GM12878 (cell line): ENCODE measurements around the gene LYSMD2. TPM values are rescaled to one million over a fixed set of nuclear protein-coding genes. Genes with fewer than 3 reads are reported as not detected.

Experiments
- EGR1 ChIP-seq, 2 experiments: IDR thresholded peaks; 1 replicate in 1 of 2; 2 replicates in 1 of 2; pipeline ENCODE4 v1.6.1; 2011 to 2012; ENCODE audit warnings: low read depth in 2 of 2, low read length in 2 of 2, borderline replicate concordance in 1 of 2, mild to moderate bottlenecking in 1 of 2, moderate library complexity in 1 of 2
- EZH2 ChIP-seq: IDR thresholded peaks from 2 replicates; pipeline ENCODE4 v1.6.1; 2012; ENCODE audit warnings: low read depth, mild to moderate bottlenecking, control low read depth, inconsistent platforms, low read length, borderline replicate concordance; ENCODE audit not compliant: control insufficient read depth
- GABPA ChIP-seq: IDR thresholded peaks from 2 replicates; pipeline ENCODE4 v1.6.1; 2014; ENCODE audit warnings: antibody characterized with exemption, low read depth, mild to moderate bottlenecking, inconsistent platforms
- IRF4 ChIP-seq: IDR thresholded peaks from 2 replicates; pipeline ENCODE4 v1.6.1; 2011; ENCODE audit warnings: low read depth, low read length
- NRF1 ChIP-seq: conservative IDR thresholded peaks from 2 replicates; pipeline ENCODE4 v1.6.1; 2011; ENCODE audit warnings: mild to moderate bottlenecking, low read depth, low read length, improper control_type of control experiment
- RCOR1 ChIP-seq: conservative IDR thresholded peaks from 2 replicates; pipeline ENCODE4 v1.6.1; 2012; ENCODE audit warnings: low read depth, low read length, improper control_type of control experiment
- SMAD5 ChIP-seq: IDR thresholded peaks from 2 replicates; pipeline ENCODE4 v1.6.1; 2016; ENCODE audit warnings: antibody characterized with exemption, low read depth
- ZNF274 ChIP-seq: IDR thresholded peaks from one replicate; pipeline ENCODE4 v1.8.0; 2011; ENCODE audit not compliant: insufficient read length, insufficient read depth
- polyA plus RNA-seq, 11 experiments: library from polyadenylated mRNA; depleted of rRNA in 4 of 11; unstranded in 6 of 11; stranded (reverse) in 5 of 11; fragments of >200 nt; fragmentation: Nextera tagmentation in 4 of 11; fragmentation: Illumina TruSeq in 1 of 11; extraction: Ambion mirVana in 4 of 11; extraction: Trizol in 1 of 11; gene quantifications; 1 replicate in 1 of 11; 2 replicates in 10 of 11; pipeline versions ENCODE4 v1.2.1 to v1.2.3, GENCODE V29; 2011 to 2016; ENCODE audit warnings: inconsistent platforms in 2 of 11, missing spikeins in 2 of 11, low read depth in 1 of 11
- total RNA-seq, 4 experiments: library from RNA; depleted of rRNA in 3 of 4; stranded (reverse); fragments of >200 nt in 3 of 4; fragmentation: Illumina TruSeq in 1 of 4; extraction: Trizol in 1 of 4; gene quantifications; 2 replicates each; pipeline versions ENCODE4 v1.2.1 to v1.2.3, GENCODE V29; 2013 to 2021
- TF ChIP-seq, protein P1 (sequence below): IDR thresholded peaks from 2 replicates; pipeline ENCODE4 v1.6.1; 2012; ENCODE audit warnings: low read depth, low read length, improper control_type of control experiment
- TF ChIP-seq, protein P2 (sequence below): fragments of 450-650 bp; IDR thresholded peaks from 2 replicates; pipeline ENCODE4 v1.6.1; 2017; ENCODE audit warnings: antibody characterized with exemption, mild to moderate bottlenecking, moderate library complexity
- TF ChIP-seq, protein P3 (sequence below): fragments of 450-650 bp; IDR thresholded peaks from 2 replicates; pipeline ENCODE4 v1.6.1; 2014; ENCODE audit warnings: mild to moderate bottlenecking
- TF ChIP-seq, protein P4 (sequence below): fragments of 450-650 bp; IDR thresholded peaks from 2 replicates; pipeline ENCODE4 v1.6.1; 2018; ENCODE audit warnings: mild to moderate bottlenecking, low read depth, moderate library complexity; ENCODE audit not compliant: partially characterized antibody
- TF ChIP-seq, protein P5 (sequence below): fragments of 450-650 bp; IDR thresholded peaks from 2 replicates; pipeline ENCODE4 v1.6.1; 2017; ENCODE audit warnings: mild to moderate bottlenecking, low read depth, inconsistent platforms; ENCODE audit not compliant: poor library complexity, severe bottlenecking
- TF ChIP-seq, protein P6 (sequence below): IDR thresholded peaks from 2 replicates; pipeline ENCODE4 v1.6.1; 2012; ENCODE audit warnings: mild to moderate bottlenecking, low read depth, low read length
- TF ChIP-seq, protein P7 (sequence below): IDR thresholded peaks from 2 replicates; pipeline ENCODE4 v1.6.1; 2012; ENCODE audit warnings: low read depth, low read length, improper control_type of control experiment

LYSMD2 gene
- total and polyA plus RNA-seq, 10 of the 15 experiments (the other 5 are each of a cell fraction or from before 2014, with no cell fraction given), result 30.5 to 61.3 (median 45.4) TPM

DNA sequence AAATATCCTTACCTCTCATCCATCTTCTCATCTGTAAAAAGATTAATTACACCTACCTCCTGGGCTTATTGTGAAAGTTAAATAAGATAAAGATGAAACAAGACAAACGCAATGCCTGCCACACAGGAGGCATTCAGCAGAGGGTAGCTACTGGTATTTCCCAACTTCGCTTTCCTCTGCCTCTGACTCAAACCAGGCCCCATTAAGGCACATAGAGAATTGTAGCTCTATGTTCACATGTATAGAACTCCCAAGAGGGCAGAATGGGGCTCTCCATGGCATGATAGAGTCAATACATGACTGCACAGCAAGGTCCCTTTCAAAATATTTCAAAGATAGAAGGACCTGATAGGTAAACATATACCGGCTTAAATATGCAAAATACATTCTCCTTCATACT is 1.4 kb downstream of the LYSMD2 start (continued):
- TF ChIP-seq EGR1 (IDR thresholded peaks at IDR 0.05; ENCODE audit: borderline replicate concordance in 1 of 2, low read depth in 2 of 2, low read length in 2 of 2), result no peak
- TF ChIP-seq, protein P1, sequence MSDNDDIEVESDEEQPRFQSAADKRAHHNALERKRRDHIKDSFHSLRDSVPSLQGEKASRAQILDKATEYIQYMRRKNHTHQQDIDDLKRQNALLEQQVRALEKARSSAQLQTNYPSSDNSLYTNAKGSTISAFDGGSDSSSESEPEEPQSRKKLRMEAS, result no peak
- TF ChIP-seq, protein P2, sequence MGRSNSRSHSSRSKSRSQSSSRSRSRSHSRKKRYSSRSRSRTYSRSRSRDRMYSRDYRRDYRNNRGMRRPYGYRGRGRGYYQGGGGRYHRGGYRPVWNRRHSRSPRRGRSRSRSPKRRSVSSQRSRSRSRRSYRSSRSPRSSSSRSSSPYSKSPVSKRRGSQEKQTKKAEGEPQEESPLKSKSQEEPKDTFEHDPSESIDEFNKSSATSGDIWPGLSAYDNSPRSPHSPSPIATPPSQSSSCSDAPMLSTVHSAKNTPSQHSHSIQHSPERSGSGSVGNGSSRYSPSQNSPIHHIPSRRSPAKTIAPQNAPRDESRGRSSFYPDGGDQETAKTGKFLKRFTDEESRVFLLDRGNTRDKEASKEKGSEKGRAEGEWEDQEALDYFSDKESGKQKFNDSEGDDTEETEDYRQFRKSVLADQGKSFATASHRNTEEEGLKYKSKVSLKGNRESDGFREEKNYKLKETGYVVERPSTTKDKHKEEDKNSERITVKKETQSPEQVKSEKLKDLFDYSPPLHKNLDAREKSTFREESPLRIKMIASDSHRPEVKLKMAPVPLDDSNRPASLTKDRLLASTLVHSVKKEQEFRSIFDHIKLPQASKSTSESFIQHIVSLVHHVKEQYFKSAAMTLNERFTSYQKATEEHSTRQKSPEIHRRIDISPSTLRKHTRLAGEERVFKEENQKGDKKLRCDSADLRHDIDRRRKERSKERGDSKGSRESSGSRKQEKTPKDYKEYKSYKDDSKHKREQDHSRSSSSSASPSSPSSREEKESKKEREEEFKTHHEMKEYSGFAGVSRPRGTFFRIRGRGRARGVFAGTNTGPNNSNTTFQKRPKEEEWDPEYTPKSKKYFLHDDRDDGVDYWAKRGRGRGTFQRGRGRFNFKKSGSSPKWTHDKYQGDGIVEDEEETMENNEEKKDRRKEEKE, result no peak
- no peak for TF ChIP-seq SMAD5
- TF ChIP-seq, protein P3, sequence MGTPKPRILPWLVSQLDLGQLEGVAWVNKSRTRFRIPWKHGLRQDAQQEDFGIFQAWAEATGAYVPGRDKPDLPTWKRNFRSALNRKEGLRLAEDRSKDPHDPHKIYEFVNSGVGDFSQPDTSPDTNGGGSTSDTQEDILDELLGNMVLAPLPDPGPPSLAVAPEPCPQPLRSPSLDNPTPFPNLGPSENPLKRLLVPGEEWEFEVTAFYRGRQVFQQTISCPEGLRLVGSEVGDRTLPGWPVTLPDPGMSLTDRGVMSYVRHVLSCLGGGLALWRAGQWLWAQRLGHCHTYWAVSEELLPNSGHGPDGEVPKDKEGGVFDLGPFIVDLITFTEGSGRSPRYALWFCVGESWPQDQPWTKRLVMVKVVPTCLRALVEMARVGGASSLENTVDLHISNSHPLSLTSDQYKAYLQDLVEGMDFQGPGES, result no peak
- TF ChIP-seq RCOR1, result no peak
- TF ChIP-seq GABPA, result no peak
- TF ChIP-seq, protein P4, sequence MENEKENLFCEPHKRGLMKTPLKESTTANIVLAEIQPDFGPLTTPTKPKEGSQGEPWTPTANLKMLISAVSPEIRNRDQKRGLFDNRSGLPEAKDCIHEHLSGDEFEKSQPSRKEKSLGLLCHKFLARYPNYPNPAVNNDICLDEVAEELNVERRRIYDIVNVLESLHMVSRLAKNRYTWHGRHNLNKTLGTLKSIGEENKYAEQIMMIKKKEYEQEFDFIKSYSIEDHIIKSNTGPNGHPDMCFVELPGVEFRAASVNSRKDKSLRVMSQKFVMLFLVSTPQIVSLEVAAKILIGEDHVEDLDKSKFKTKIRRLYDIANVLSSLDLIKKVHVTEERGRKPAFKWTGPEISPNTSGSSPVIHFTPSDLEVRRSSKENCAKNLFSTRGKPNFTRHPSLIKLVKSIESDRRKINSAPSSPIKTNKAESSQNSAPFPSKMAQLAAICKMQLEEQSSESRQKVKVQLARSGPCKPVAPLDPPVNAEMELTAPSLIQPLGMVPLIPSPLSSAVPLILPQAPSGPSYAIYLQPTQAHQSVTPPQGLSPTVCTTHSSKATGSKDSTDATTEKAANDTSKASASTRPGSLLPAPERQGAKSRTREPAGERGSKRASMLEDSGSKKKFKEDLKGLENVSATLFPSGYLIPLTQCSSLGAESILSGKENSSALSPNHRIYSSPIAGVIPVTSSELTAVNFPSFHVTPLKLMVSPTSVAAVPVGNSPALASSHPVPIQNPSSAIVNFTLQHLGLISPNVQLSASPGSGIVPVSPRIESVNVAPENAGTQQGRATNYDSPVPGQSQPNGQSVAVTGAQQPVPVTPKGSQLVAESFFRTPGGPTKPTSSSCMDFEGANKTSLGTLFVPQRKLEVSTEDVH, result no peak
- TF ChIP-seq ZNF274, result no peak
- TF ChIP-seq, protein P5, sequence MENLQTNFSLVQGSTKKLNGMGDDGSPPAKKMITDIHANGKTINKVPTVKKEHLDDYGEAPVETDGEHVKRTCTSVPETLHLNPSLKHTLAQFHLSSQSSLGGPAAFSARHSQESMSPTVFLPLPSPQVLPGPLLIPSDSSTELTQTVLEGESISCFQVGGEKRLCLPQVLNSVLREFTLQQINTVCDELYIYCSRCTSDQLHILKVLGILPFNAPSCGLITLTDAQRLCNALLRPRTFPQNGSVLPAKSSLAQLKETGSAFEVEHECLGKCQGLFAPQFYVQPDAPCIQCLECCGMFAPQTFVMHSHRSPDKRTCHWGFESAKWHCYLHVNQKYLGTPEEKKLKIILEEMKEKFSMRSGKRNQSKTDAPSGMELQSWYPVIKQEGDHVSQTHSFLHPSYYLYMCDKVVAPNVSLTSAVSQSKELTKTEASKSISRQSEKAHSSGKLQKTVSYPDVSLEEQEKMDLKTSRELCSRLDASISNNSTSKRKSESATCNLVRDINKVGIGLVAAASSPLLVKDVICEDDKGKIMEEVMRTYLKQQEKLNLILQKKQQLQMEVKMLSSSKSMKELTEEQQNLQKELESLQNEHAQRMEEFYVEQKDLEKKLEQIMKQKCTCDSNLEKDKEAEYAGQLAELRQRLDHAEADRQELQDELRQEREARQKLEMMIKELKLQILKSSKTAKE, result no peak
- TF ChIP-seq IRF4, result peak; percentile 66
- TF ChIP-seq, protein P6, sequence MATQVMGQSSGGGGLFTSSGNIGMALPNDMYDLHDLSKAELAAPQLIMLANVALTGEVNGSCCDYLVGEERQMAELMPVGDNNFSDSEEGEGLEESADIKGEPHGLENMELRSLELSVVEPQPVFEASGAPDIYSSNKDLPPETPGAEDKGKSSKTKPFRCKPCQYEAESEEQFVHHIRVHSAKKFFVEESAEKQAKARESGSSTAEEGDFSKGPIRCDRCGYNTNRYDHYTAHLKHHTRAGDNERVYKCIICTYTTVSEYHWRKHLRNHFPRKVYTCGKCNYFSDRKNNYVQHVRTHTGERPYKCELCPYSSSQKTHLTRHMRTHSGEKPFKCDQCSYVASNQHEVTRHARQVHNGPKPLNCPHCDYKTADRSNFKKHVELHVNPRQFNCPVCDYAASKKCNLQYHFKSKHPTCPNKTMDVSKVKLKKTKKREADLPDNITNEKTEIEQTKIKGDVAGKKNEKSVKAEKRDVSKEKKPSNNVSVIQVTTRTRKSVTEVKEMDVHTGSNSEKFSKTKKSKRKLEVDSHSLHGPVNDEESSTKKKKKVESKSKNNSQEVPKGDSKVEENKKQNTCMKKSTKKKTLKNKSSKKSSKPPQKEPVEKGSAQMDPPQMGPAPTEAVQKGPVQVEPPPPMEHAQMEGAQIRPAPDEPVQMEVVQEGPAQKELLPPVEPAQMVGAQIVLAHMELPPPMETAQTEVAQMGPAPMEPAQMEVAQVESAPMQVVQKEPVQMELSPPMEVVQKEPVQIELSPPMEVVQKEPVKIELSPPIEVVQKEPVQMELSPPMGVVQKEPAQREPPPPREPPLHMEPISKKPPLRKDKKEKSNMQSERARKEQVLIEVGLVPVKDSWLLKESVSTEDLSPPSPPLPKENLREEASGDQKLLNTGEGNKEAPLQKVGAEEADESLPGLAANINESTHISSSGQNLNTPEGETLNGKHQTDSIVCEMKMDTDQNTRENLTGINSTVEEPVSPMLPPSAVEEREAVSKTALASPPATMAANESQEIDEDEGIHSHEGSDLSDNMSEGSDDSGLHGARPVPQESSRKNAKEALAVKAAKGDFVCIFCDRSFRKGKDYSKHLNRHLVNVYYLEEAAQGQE, result no peak
- no peak for TF ChIP-seq EZH2
- TF ChIP-seq, protein P7, sequence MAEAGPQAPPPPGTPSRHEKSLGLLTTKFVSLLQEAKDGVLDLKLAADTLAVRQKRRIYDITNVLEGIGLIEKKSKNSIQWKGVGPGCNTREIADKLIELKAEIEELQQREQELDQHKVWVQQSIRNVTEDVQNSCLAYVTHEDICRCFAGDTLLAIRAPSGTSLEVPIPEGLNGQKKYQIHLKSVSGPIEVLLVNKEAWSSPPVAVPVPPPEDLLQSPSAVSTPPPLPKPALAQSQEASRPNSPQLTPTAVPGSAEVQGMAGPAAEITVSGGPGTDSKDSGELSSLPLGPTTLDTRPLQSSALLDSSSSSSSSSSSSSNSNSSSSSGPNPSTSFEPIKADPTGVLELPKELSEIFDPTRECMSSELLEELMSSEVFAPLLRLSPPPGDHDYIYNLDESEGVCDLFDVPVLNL, result no peak
- no peak for TF ChIP-seq NRF1
